ENCODE data around the gene TTC34.

DNA sequence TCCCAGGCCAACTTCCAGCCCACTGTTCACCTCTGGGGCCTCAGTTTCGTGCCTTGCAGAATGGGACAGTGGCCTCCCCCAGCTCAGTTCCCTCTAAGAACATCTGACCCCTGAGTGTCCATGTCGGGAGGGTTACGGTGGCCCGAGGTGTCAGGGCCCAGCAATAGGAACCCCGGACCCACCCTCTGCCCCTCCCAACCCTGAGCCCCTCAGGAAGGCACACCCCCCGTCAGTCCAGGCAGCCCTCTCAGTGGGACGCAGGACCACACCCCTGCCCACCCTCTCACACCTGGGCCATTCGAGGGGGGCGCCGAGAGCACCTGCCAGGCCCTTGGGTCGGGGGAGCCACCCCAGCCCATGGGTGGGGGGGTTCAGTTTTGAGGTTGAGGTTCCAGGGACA, 447 bp downstream of the TTC34 start:
- TF ChIP-seq, protein P1, sequence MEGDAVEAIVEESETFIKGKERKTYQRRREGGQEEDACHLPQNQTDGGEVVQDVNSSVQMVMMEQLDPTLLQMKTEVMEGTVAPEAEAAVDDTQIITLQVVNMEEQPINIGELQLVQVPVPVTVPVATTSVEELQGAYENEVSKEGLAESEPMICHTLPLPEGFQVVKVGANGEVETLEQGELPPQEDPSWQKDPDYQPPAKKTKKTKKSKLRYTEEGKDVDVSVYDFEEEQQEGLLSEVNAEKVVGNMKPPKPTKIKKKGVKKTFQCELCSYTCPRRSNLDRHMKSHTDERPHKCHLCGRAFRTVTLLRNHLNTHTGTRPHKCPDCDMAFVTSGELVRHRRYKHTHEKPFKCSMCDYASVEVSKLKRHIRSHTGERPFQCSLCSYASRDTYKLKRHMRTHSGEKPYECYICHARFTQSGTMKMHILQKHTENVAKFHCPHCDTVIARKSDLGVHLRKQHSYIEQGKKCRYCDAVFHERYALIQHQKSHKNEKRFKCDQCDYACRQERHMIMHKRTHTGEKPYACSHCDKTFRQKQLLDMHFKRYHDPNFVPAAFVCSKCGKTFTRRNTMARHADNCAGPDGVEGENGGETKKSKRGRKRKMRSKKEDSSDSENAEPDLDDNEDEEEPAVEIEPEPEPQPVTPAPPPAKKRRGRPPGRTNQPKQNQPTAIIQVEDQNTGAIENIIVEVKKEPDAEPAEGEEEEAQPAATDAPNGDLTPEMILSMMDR (IDR thresholded peaks at IDR 0.05): no peak
- TF ChIP-seq EZH2 (IDR thresholded peaks at IDR 0.05): no peak

All from neural progenitor cell (in vitro differentiated cells).